ENCODE data around the gene NCK2.

NCK2 gene

GRCh38 chr2:105797298-105797819 lies 52.6 kb downstream of the NCK2 start:
- Histone ChIP-seq H3K9me3 (ENCODE audit: low read length) (peaks cover 2% of the 10 kb centered on the region), H2AFZ (ENCODE audit: low read depth, low read length) (no peak overlapping the region), H3K4me1 (ENCODE audit: insufficient read depth, low read length) (peaks cover 12% of the 10 kb centered on the region), H3K36me3 (ENCODE audit: insufficient read depth, low read length) (no peaks in the 10 kb centered on the region), H3K27me3 (ENCODE audit: insufficient read depth, low read length) (no peaks in the 10 kb centered on the region), H3K4me3 (ENCODE audit: low read length) (no peak overlapping the region)

GRCh38 chr2:105798595-105798994 lies 53.9 kb downstream of the NCK2 start:
- Histone ChIP-seq H3K4me1 (ENCODE audit: insufficient read depth, low read length) (peaks cover 1% of the 10 kb centered on the region), H3K4me3 (ENCODE audit: low read length) (no peak overlapping the region), H3K9me3 (ENCODE audit: low read length) (peaks cover 2% of the 10 kb centered on the region), H2AFZ (ENCODE audit: low read depth, low read length) (no peak overlapping the region), H3K36me3 (ENCODE audit: insufficient read depth, low read length) (no peaks in the 10 kb centered on the region), H3K27me3 (ENCODE audit: insufficient read depth, low read length) (no peaks in the 10 kb centered on the region)

GRCh38 chr2:105800036-105800713 lies 55.5 kb downstream of the NCK2 start:
- peaks cover 2% of the 10 kb centered on the region for H3K9me3 ChIP-seq (ENCODE audit: low read length)
- H3K27me3 ChIP-seq (ENCODE audit: insufficient read depth, low read length), result no peaks in the 10 kb centered on the region
- no peaks in the 10 kb centered on the region for H3K36me3 ChIP-seq (ENCODE audit: insufficient read depth, low read length)
- no peaks in the 10 kb centered on the region for H3K4me1 ChIP-seq (ENCODE audit: insufficient read depth, low read length)
- no peak overlapping the region for H3K4me3 ChIP-seq (ENCODE audit: low read length)
- H2AFZ ChIP-seq (ENCODE audit: low read depth, low read length), result no peak overlapping the region

GRCh38 chr2:105800953-105801635 lies 56.4 kb downstream of the NCK2 start:
- Histone ChIP-seq H3K4me1 (ENCODE audit: insufficient read depth, low read length) (no peaks in the 10 kb centered on the region), H3K27me3 (ENCODE audit: insufficient read depth, low read length) (no peaks in the 10 kb centered on the region), H2AFZ (ENCODE audit: low read depth, low read length) (no peak overlapping the region), H3K9me3 (ENCODE audit: low read length) (peaks cover 2% of the 10 kb centered on the region), H3K36me3 (ENCODE audit: insufficient read depth, low read length) (no peaks in the 10 kb centered on the region), H3K4me3 (ENCODE audit: low read length) (no peak overlapping the region)

GRCh38 chr2:105801961-105802360 lies 57.2 kb downstream of the NCK2 start:
- Histone ChIP-seq H2AFZ (ENCODE audit: low read depth, low read length) (no peak overlapping the region), H3K27me3 (ENCODE audit: insufficient read depth, low read length) (no peaks in the 10 kb centered on the region), H3K4me3 (ENCODE audit: low read length) (no peak overlapping the region), H3K9me3 (ENCODE audit: low read length) (peaks cover 2% of the 10 kb centered on the region), H3K4me1 (ENCODE audit: insufficient read depth, low read length) (no peaks in the 10 kb centered on the region), H3K36me3 (ENCODE audit: insufficient read depth, low read length) (no peaks in the 10 kb centered on the region)

- Histone ChIP-seq H3K4me3 (ENCODE audit: low read length) (no peak overlapping the region), H3K27me3 (ENCODE audit: insufficient read depth, low read length) (no peaks in the 10 kb centered on the region), H2AFZ (ENCODE audit: low read depth, low read length) (no peak overlapping the region), H3K36me3 (ENCODE audit: insufficient read depth, low read length) (no peaks in the 10 kb centered on the region), H3K9me3 (ENCODE audit: low read length) (peaks cover 2% of the 10 kb centered on the region), H3K4me1 (ENCODE audit: insufficient read depth, low read length) (no peaks in the 10 kb centered on the region)
Observed at GRCh38 chr2:105802587-105802986, 57.9 kb downstream of the NCK2 start.

GRCh38 chr2:105803337-105803736 lies 58.6 kb downstream of the NCK2 start:
- no peaks in the 10 kb centered on the region for H3K27me3 ChIP-seq (ENCODE audit: insufficient read depth, low read length)
- no peaks in the 10 kb centered on the region for H3K36me3 ChIP-seq (ENCODE audit: insufficient read depth, low read length)
- no peak overlapping the region for H3K4me3 ChIP-seq (ENCODE audit: low read length)
- peaks cover 2% of the 10 kb centered on the region for H3K9me3 ChIP-seq (ENCODE audit: low read length)
- H3K4me1 ChIP-seq (ENCODE audit: insufficient read depth, low read length), result no peaks in the 10 kb centered on the region
- H2AFZ ChIP-seq (ENCODE audit: low read depth, low read length), result no peak overlapping the region

- no peak overlapping the region for H3K4me3 ChIP-seq (ENCODE audit: low read length)
- H3K9me3 ChIP-seq (ENCODE audit: low read length), result peaks cover 2% of the 10 kb centered on the region
- no peaks in the 10 kb centered on the region for H3K27me3 ChIP-seq (ENCODE audit: insufficient read depth, low read length)
- no peaks in the 10 kb centered on the region for H3K36me3 ChIP-seq (ENCODE audit: insufficient read depth, low read length)
- H3K4me1 ChIP-seq (ENCODE audit: insufficient read depth, low read length), result no peaks in the 10 kb centered on the region
- H2AFZ ChIP-seq (ENCODE audit: low read depth, low read length), result no peak overlapping the region
Observed at GRCh38 chr2:105803773-105804172, 59.1 kb downstream of the NCK2 start.

- Histone ChIP-seq H3K27me3 (ENCODE audit: insufficient read depth, low read length) (no peaks in the 10 kb centered on the region), H3K4me1 (ENCODE audit: insufficient read depth, low read length) (no peaks in the 10 kb centered on the region), H2AFZ (ENCODE audit: low read depth, low read length) (no peak overlapping the region), H3K4me3 (ENCODE audit: low read length) (no peak overlapping the region), H3K36me3 (ENCODE audit: insufficient read depth, low read length) (no peaks in the 10 kb centered on the region), H3K9me3 (ENCODE audit: low read length) (peaks cover 2% of the 10 kb centered on the region)
Observed at GRCh38 chr2:105804266-105804665, 59.6 kb downstream of the NCK2 start.

GRCh38 chr2:105806996-105807395 lies 62.3 kb downstream of the NCK2 start:
- Histone ChIP-seq H3K36me3 (ENCODE audit: insufficient read depth, low read length) (no peaks in the 10 kb centered on the region), H3K4me3 (ENCODE audit: low read length) (no peak overlapping the region), H3K9me3 (ENCODE audit: low read length) (no peaks in the 10 kb centered on the region), H3K4me1 (ENCODE audit: insufficient read depth, low read length) (peaks cover 20% of the 10 kb centered on the region), H2AFZ (ENCODE audit: low read depth, low read length) (no peak overlapping the region), H3K27me3 (ENCODE audit: insufficient read depth, low read length) (no peaks in the 10 kb centered on the region)

GRCh38 chr2:105808423-105809096 lies 63.8 kb downstream of the NCK2 start:
- H3K27me3 ChIP-seq (ENCODE audit: insufficient read depth, low read length), result no peaks in the 10 kb centered on the region
- H3K9me3 ChIP-seq (ENCODE audit: low read length), result no peaks in the 10 kb centered on the region
- H2AFZ ChIP-seq (ENCODE audit: low read depth, low read length), result no peak overlapping the region
- H3K4me1 ChIP-seq (ENCODE audit: insufficient read depth, low read length), result peaks cover 35% of the 10 kb centered on the region
- H3K36me3 ChIP-seq (ENCODE audit: insufficient read depth, low read length), result no peaks in the 10 kb centered on the region
- H3K4me3 ChIP-seq (ENCODE audit: low read length), result no peak overlapping the region

GRCh38 chr2:105809097-105809473 lies 64.4 kb downstream of the NCK2 start:
- H3K27me3 ChIP-seq (ENCODE audit: insufficient read depth, low read length), result no peaks in the 10 kb centered on the region
- peaks cover 35% of the 10 kb centered on the region for H3K4me1 ChIP-seq (ENCODE audit: insufficient read depth, low read length)
- H3K9me3 ChIP-seq (ENCODE audit: low read length), result no peaks in the 10 kb centered on the region
- H2AFZ ChIP-seq (ENCODE audit: low read depth, low read length), result no peak overlapping the region
- H3K4me3 ChIP-seq (ENCODE audit: low read length), result no peak overlapping the region
- no peaks in the 10 kb centered on the region for H3K36me3 ChIP-seq (ENCODE audit: insufficient read depth, low read length)

GRCh38 chr2:105809723-105810122 lies 65.0 kb downstream of the NCK2 start:
- Histone ChIP-seq H3K27me3 (ENCODE audit: insufficient read depth, low read length) (no peaks in the 10 kb centered on the region), H3K4me3 (ENCODE audit: low read length) (no peak overlapping the region), H3K9me3 (ENCODE audit: low read length) (no peaks in the 10 kb centered on the region), H3K4me1 (ENCODE audit: insufficient read depth, low read length) (peaks cover 35% of the 10 kb centered on the region), H2AFZ (ENCODE audit: low read depth, low read length) (no peak overlapping the region), H3K36me3 (ENCODE audit: insufficient read depth, low read length) (no peaks in the 10 kb centered on the region)
